NCI-H1105 treated with DMSO at 0.1 percent for 48 hours (cell line): Measurements from ENCODE around the gene TMEM218.

Source experiments
- DNase-seq: peaks from one replicate; lab custom pipeline; 2025; lab: John Stamatoyannopoulos, UW

TMEM218 gene

DNA sequence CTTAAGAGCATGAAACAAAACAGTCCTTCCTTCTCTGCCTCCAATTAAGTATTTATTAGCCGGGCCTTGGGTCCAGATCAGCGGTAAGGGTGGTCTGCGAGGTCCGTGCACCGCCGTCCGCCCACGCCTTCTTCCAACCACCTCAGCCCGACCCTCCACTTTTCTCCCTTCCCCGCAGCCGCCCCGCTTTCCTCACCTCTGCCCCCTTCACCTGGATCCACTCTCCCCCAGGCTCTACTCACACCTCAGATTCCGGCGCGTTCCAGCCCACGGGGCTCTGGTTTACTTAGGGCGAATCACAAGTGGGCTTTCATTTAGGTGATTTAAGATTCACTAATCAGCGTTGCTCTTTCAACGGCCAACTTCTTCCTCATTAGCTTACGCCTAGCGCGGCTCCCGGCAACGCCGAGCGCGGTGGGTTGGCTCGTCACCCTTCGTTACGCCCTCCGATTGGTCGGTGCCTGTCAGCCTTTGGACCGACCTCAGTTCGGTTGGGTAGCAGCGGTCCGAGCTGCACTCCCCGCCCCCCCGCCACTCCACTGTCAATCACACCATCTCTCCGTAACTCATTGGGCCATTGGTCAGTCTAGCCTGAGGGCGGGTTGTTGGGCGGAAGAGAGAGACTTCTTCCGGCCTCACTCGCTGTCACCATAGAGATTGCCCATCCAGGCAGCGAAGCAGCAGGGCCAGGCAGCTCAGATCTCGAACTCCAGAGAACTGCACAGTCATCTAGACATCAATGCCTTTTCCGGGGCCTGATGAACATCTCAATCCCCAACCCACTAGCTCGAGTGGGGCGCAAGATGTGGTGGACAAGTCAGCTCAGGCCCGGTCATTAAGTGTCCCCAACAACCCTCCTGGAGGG is at the start of gene TMEM218:
Gene TMEM218 (minus strand): TSS at position 284 of the 865 bp plus-strand sequence. CDS start 9,385 bp downstream, outside the sequence.
- peak; percentile 100 for DNase-seq

DNA sequence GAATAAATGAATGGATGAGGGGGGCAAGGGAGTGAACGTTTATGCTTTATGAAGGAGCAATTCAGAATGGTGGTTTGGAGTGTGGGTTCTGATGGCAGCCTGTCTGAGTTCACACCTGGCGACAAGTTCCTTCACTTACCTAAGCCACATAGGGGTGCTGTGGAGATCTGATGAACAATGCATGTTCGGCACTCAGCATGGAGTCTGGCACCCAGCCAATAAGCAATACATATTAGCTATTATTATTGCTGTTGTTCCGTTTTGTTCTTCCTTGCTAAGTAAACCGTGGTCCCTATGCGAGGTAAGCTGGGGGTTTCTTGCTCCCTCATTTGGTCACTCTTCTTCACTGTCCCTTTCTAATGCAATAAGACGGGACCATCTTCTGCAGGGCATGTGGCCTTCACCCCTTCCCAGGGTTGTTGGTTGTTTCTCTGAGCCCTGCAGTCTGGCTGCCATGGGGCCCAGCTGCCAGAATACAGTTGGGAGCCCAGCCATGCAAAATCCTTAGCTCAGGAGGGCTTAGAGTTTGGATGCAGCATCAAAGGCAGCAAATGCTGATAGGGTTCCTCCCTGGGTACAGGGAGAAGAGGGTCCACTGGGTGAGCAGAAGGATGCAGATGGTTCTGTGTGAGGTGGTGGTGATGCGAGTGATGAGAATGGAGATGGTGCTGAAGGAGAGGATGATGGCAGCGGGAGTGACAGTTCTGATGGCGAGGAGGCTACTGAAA is 46.7 kb upstream of the TMEM218 start:
- peak; percentile 61 for DNase-seq

DNA sequence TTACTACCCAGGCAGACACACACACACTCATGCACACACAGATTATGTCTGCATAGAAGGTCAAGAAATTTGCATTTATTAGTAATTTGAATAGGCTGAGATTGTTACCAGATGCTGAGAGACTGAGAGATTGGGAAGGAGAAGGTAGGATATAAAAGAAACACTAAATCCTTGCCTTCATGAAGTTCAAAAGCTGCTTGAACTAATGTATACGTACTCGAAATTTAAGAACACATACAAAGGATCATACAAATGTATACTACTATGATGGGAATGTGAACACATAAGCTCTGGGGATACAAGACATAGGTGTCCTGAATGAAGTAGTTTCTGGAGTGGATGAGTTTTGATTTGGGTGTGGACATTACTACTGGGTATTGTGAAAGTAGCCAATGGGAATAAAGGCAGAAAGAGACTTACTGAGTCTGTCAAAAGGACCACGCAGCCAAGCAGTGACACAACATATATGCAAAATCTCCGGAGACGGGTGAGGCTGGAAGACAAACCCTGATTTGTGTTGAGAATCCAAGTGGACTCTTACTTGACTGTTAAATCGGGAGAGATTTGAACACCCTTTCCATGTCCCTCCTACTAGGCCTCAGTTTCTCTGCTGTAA is 45.8 kb upstream of the TMEM218 start:
- DNase-seq: no peak

DNA sequence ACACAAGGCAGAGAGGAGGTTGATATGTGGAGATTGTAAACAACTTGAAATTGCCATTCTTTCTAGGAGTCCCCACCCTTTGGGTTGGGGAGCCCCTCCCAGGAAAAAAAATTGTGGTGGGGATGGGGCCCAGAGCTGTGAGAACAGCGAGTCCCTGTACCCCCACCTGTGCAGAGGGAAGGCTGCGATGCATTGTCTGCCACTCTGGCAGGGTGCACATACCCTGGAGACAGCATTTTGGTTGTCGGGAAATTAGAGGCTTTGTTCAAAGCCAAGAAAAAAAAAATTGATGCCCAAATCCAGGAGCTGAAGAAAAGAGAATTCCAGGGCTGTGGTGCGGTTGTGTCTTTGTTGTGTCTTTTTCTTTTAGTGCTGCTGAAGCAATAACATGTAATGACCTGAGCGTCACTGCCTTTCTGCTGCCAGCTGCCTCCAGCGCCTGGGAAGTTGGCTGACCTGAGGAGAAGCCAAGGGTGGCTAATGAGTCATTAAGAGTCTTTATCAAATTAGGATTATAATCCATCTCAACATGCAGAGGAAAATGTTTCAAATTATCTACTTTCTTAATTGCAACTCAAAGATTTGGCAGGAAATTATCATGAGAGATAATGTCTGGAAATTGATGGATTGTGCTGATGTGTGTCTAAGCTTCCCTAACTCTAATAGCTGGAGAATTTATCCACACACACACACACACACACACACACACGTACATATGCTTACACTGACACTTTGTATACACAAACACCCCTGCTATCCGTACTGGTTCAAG is 45.1 kb upstream of the TMEM218 start:
- no peak for DNase-seq

DNA sequence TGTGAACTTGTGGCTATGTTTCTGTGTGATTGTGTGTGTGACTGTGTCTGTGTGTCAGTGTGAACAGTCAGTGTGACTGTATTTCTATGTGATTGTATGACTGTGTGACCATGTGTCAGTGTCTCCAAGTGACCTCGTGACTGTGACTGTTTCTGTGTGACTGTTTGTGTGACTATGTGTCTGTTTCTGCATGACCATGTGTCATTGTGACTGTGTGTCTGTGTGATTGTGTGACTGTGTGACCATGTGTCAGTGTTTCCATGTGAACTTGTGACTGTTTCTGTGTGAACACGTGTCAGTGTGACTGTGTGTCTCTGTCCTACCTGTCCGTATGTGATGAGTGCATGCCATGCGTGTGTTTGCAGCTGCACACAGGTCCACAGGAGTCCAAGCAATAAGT is 44.3 kb upstream of the TMEM218 start:
- no peak for DNase-seq

DNA sequence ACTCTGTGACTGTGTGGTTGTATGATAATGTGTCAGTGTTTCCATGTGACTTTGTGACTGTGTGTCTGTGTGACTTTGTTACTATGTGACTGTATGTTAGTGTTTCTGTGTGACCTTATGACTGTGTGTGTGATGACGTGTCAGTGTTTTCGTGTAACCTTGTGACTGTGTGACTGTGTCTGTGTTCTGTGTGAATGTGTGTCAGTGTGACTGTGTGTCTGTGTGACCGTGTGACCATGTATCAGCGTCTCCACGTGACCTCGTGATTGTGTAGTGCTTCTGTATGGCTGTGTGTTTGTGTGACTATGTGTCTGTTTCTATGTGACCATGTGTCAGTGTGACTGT is 43.6 kb upstream of the TMEM218 start:
- no peak for DNase-seq

DNA sequence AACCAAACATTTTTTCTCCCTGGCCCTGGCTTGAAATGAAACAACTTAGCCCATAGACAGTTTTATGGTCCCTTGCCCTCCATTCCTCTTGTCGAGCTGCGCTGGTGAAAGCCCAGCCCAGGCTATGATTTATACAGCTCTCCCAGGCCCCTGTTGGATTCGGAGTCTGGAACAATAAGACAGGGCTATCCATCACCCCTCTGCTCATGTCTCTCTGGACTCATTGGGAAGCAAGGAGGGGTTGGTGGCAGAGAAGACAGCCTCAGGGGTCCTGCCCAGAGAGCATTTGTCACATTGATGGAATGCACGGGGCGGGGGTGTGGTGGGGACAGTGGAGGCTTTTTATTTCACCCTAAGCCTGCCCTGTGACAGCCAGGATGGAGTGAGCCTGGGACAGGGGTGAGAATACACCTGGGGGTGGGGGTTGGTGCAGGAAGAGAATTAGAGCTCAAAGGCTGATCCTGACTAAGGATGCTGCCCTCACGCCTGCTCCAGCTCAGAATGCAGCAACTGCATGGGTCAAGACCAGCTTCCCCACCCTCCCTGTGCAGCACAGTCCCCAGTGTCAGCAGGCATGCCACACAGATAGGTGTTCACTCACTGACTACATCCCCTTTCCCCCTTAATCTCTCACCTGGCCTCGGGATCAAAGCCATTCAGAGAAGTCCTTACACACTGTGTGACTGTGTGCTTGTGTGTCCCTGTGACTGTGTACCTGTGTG is 43.1 kb upstream of the TMEM218 start:
- DNase-seq: no peak

DNA sequence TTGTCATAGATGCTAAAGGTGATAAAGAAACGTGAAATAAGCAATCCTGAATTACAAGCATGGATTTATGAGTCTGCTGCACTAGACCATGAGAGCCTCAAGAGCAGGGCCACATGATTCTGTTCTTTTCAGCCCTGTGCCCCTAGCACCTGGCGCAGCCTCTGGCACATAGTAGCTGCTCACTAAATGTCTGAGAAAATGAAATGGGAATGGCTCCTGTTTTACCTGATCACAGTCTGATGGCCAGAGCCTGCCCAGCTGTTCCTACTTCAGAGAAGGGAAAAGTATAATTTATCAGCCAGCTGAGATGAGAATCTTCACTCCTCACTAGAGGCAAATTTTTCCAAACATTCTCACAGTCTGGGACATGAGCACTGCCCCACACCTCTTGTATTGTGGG is 42.4 kb upstream of the TMEM218 start:
- no peak for DNase-seq

DNA sequence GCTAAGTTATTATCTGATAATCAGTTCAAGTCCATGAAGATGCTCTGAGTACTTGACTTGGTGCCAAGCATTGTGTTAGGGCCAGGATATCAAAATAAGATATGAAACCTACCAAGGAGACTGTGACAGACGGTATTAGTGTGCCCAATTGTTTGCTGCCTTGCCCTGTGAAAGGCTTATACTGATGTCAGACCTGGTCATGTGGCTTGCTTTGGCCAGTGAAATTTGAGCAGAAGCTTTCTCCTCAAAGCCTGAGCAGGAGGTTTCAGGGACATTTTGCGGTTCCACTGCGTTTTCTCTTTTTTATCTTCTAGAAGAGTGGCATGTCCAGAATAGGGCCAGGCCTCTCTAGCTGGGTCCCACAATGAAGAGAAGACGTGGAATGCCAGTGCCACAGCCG is 37.3 kb upstream of the TMEM218 start:
- no peak for DNase-seq

DNA sequence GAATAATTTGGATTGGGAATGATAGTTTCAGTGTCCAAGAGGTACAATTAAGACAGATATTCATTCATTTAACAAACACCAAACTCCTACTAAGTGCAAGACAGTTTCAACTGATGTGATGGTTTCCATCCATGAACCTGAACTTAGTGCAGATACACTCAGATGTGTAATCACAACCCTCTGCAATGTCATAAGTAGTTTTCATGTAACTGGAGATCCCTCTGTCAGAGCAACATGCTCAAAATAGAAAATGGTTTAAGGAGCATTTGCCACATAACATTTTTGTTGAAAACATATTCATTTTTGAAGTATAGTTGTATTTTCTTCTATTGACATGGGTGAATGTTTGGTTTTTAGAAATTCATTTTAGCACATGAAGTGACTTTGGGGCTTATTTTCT is 36.6 kb upstream of the TMEM218 start:
- no peak for DNase-seq

DNA sequence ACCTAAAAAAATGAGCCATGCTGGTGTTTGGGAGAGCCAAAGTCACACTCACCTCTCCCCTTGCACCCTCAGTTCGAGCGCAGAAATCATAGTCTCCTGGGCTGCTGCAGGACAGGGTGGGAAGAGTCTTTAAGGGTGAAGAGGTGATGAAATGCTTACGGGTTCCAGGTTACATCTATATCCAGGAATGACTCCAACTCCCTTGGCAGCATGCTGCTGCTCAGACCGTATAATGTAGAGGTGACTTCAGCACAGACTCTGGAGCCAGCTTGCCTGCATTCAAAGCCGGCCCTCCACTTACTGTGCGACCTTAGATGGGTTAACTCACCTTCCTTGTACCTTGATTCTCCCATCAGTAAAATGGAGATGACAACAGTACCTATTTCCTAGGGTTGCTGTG is 35.9 kb upstream of the TMEM218 start:
- no peak for DNase-seq

DNA sequence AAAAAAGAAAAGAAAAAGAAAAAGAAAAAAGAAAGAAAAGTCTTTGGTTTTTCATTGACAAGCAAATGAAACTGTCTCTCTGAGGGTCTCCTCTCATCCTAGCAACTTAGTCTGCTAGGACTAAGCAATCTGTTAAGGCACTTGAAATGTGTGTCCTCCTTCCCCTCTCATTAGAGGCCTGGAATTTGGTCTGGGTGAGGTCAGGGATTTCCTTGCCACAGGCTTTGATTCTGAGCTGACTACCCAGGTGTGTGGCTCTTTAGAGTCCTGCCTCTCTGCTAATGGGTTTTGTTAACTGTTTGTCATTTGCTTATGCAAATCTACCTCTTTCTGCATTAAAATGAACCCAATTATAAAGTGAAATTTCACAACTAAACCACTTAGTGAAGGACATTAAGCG is 34.8 kb upstream of the TMEM218 start:
- no peak for DNase-seq

DNA sequence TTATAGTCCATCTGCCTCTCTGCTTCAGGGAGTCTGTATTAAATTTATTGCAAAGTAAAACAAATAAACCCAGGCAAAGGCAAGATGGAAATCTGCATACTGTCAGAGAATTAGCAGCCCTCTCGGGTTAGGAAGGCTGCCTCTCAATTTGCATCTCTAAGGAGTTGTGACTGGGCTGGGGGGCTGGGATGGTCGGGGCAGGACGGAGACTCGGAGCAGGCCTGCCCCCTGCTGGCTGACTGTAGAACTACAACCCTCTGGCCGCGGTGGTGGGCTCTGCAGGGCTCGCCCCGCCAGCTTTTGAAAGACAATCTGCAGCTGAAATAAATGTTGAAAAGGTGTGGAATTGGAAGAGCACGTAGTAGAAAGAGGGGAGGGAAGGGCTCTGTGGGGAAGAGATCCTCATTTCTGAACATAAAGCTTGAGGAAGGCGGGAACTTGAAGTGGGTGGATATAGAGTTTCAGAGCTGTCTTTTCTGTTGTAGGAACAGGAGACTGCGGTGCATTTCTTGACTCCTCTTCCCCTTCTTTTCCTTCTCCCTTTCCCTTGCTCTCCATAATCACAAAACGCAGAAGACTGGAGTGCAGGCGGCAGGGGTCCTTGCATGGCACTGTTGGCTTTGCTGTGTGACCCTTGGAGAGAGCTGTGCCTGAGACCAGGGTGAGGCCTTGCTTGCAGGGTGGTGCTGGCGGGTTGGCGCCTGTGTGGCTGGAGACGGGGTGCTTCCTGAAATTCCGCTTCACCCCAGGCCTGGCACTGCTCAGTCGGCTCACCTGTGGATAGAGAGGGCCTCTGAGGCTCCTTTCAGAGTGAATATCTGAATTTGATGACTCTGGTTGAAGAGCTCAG is 30.5 kb upstream of the TMEM218 start:
- peak; percentile 44 for DNase-seq

DNA sequence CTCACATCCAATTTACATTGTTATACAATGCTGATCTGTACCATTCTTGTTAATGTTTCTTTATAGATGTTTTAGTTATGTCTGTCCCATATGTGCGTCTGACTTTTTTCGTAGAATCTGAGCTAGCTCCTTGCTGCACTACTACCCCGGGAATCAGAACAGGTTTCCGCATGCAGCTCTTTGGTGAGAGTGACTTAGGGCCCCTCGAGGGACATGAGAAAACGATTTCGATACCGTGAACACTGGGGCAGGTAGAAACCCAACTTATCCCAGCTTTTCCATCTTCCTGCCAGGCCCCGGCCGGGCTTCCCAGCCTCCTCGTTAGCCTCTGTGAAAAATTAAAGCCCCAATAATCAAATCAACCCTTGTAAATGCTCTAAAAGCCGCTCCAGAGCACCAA is 29.8 kb upstream of the TMEM218 start:
- DNase-seq: no peak

DNA sequence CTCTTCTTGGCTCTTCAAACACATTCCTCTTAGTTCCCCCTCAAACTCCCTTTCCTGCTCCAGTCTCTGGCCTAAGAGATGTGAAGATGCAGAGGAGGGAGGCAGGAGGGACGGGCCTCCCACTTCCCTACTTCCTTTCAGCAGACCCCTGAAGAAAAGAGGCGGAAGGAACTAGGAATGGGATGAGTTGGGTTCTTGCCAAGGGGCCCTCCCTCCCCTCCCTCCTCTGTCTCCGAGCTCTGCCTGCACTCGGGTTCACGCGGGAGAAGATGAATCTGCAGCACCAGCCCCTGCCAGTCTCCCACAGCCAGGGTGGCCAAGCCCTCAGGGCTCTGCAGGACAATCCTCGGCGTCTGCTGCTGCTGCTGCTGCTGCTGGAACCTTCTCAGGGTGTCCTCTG is 28.8 kb upstream of the TMEM218 start:
- no peak for DNase-seq

DNA sequence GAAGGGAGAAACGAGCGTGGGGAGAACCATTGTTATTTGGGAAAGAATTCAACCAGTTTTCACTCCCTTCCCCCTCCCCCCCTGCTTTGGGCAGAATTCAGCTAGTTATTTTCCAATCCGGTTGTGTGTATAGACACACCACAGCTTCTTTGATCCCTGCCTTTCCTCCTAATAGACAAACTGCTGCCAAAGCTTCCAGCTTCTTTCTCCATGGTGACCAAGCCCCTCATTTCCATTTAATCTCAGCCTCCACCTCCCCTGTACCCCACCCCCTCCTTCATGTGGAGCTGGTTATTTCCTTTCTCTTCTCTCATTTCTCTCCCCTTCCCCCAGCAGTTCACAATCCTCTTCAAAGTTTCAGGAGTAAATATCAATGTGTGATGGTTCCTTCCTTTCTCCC is 28.4 kb upstream of the TMEM218 start:
- no peak for DNase-seq

DNA sequence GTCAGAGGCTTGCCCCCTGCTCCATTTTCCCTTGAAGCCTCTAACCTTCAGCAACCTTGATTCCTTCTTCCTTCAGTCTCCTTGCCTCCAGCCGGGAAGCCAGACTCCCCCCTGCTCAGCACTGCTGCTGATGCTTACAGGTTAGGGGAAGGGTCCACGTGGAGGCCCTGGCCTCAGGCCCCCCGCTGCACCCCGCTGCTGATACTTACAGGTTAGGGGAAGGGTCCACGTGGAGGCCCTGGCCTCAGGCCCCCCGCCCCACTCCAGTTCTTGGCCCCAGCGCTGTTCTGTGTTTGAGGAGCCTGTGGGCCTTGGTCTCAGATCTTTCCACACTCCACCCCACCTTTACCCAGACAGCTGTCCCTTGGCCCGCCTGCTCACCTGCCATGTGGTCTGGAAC is 27.5 kb upstream of the TMEM218 start:
- no peak for DNase-seq

DNA sequence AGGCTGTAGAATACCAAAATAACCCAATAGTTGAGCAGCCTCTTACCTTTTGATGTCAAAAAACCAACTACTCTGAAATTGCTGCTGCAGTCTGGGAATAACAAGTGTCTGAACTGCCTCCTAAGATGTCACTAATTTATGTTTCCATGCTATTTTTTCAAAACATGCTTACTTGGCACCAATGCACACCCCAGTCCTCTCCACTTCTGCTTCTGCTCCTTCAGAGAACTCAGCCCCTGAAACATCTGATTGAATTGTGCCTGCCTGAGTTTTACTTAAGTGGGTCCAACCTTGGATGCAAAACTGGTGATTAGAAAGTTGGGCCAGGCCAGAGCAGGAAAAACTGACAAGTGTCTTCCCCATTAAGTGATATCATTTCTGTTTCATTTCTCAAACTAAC is 24.6 kb upstream of the TMEM218 start:
- DNase-seq: no peak

DNA sequence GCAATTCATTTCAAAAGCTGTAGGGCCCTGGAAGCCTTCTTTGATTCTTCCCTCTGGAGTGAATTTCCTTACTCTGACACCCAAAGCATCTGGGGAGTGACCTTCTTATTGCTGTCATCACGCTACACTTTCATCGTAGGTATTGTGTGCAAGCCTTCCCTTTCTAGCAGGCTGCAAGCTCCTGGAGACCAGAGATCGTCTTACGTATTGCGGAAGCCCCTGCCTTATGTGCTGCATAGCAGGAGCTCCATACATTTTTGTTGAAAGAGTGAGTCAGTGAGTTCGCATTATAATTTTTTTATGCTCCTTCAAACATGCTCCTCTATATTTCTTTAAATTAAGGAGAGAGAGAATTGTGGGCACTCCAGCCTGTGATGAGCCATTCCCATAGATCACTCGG is 21.2 kb upstream of the TMEM218 start:
- no peak for DNase-seq

DNA sequence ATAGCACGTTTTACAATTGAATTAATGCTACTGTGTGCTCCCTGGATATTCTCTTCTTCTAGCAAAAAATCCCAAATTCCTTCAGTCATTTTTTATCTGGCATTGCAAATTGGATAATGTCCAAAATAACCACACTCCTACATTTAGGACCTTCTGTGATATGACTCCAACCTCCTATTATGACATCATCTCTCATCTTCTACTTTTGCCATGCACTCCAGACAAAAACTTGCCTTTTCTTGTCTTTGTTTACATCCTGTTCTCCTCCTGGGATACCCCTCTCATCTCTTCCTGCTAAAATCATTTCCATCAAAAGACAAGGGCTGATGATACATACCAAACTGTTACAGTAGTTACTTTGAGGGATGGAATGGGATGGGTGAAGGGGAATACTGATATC is 20.6 kb upstream of the TMEM218 start:
- DNase-seq: no peak
